ENCODE data around the gene YTHDF1. TPM values are rescaled to one million over a fixed set of nuclear protein-coding genes. Genes with fewer than 3 reads are reported as not detected.

YTHDF1 gene
- total and polyA plus RNA-seq, 2 of the 8 experiments (the other 6 are each of a cell fraction or from before 2014, with no cell fraction given) = 32.8 to 66.0 TPM

- H2AK5ac ChIP-seq (ENCODE audit: low read depth, low read length) = no peak overlapping the region
- H3K23me2 ChIP-seq (ENCODE audit: low read depth, low read length) = peaks cover 7% of the 10 kb centered on the region; the same call in 1 of the 2 replicates
- H4K8ac ChIP-seq (ENCODE audit: extremely low read depth, insufficient read depth, low read length) = no peak overlapping the region
- ChIA-PET CTCF (ENCODE audit: partially characterized antibody) (interaction anchor here (0.6 kb wide), 1 partner anchor 68 kb away, joined by 3 read pairs; no protein-coding TSS in a partner anchor), POLR2A (ENCODE audit: partially characterized antibody) (no interaction called here)
- H3K4me1 ChIP-seq (replicated peaks in 1 of 4; ENCODE audit: control insufficient read depth in 3 of 4, insufficient read depth in 4 of 4, low read length in 3 of 4) = peaks cover 0 to under 1% (median 0%) of the 10 kb centered on the region in 4 experiments; a peak in 1 of 7 replicates
- WGBS, 2 experiments (ENCODE audit: extremely low coverage in 1 of 2, insufficient coverage in 1 of 2, insufficient read length in 1 of 2, insufficient replicate concordance in 2 of 2, low coverage in 1 of 2, low lambda C conversion rate in 2 of 2, missing lambda C conversion rate in 1 of 2) = 77% methylated on average over 11 of the region's 14 CpGs; no CpG with 5 or more reads in 1 of the 2 experiments
- no peaks in the 10 kb centered on the region for H3K36me3 ChIP-seq (ENCODE audit: control insufficient read depth in 2 of 4, insufficient read depth in 4 of 4, low read length in 3 of 4)
- no peak overlapping the region for H4K5ac ChIP-seq (ENCODE audit: insufficient read length, low read depth, low read length)
- no peak overlapping the region for H3K9ac ChIP-seq (replicated peaks in 1 of 4; ENCODE audit: extremely low read depth in 1 of 4, low read depth in 3 of 4, low read length in 3 of 4)
- H2BK20ac ChIP-seq (ENCODE audit: low read length) = no peak overlapping the region
- no peak overlapping the region for H3K4me3 ChIP-seq (ENCODE audit: extremely low read depth in 1 of 4, insufficient read depth in 2 of 4, low read depth in 3 of 4, low read length in 4 of 4)
- no peak overlapping the region for H4K91ac ChIP-seq (replicated peaks; ENCODE audit: insufficient read length, low read length)
- H2BK12ac ChIP-seq (ENCODE audit: low read depth, low read length) = no peak overlapping the region
- H4K20me1 ChIP-seq (replicated peaks in 1 of 2; ENCODE audit: control insufficient read depth in 1 of 2, insufficient read depth in 2 of 2, low read length in 2 of 2) = no peaks in the 10 kb centered on the region
- no peak overlapping the region for H2BK15ac ChIP-seq (ENCODE audit: low read length)
- H3K56ac ChIP-seq (replicated peaks; ENCODE audit: insufficient read length, low read depth, low read length) = no peak overlapping the region
- no peak for DNase-seq (ENCODE audit: low read depth in 1 of 2, low spot score in 2 of 2)
- H2AFZ ChIP-seq (ENCODE audit: low read length) = no peak overlapping the region
- no peaks in the 10 kb centered on the region for H3K9me3 ChIP-seq (ENCODE audit: insufficient read depth in 2 of 2, low read depth in 1 of 2, low read length in 1 of 2)
- H3K18ac ChIP-seq (ENCODE audit: extremely low read depth, low read length) = no peak overlapping the region
- H3K23ac ChIP-seq (ENCODE audit: insufficient read length) = no peak overlapping the region
- no peak overlapping the region for H3K4ac ChIP-seq (replicated peaks; ENCODE audit: insufficient read length, low read depth, low read length)
- H3K27ac ChIP-seq (ENCODE audit: low read depth, low read length) = no peak overlapping the region
- no peaks in the 10 kb centered on the region for H3K79me2 ChIP-seq (ENCODE audit: control insufficient read depth in 1 of 2, insufficient read depth in 2 of 2, low read length in 2 of 2)
- FAIRE-seq = no peak
- H3K14ac ChIP-seq (ENCODE audit: insufficient read length) = no peak overlapping the region
- TF ChIP-seq TEAD4 (IDR thresholded peaks at IDR 0.05; ENCODE audit: low read depth, low read length) (no peak), TCF12 (IDR thresholded peaks at IDR 0.05; ENCODE audit: low read depth, low read length) (no peak), RXRA (IDR thresholded peaks at IDR 0.05; ENCODE audit: insufficient read depth, low read depth, low read length) (no peak), CHD2 (IDR thresholded peaks at IDR 0.05; ENCODE audit: low read length) (no peak), RBBP5 (IDR thresholded peaks at IDR 0.05; ENCODE audit: borderline replicate concordance, low read depth, low read length) (no peak), ATF2 (IDR thresholded peaks at IDR 0.05; ENCODE audit: low read length) (no peak), RAD21 (IDR thresholded peaks at IDR 0.05 in 1 of 2, conservative IDR thresholded peaks at IDR 0.05 in 1 of 2; ENCODE audit: low read depth in 2 of 2, low read length in 2 of 2) (no peak), TBP (IDR thresholded peaks at IDR 0.05; ENCODE audit: low read depth, low read length) (no peak)
- no peak overlapping the region for H2BK5ac ChIP-seq (ENCODE audit: low read depth, low read length)
- no peak overlapping the region for H3K4me2 ChIP-seq (ENCODE audit: insufficient read depth in 1 of 2, low read depth in 2 of 2, low read length in 2 of 2)
- no peaks in the 10 kb centered on the region for H3K79me1 ChIP-seq (ENCODE audit: low read depth, low read length)
- H3K27me3 ChIP-seq (replicated peaks in 1 of 4; ENCODE audit: control insufficient read depth in 3 of 4, extremely low read depth in 1 of 4, insufficient read depth in 3 of 4, low read length in 3 of 4) = peaks cover 0 to 2% (median 0%) of the 10 kb centered on the region in 4 experiments; a peak in 2 of 7 replicates
- H2BK120ac ChIP-seq (replicated peaks; ENCODE audit: low read depth, low read length) = no peak overlapping the region
Observed at GRCh38 chr20:63158845-63159244, 57.1 kb downstream of the YTHDF1 start.

Data from H1 (cell line).